ENCODE results near the gene LDLRAD4. TPM values are rescaled to one million over a fixed set of nuclear protein-coding genes. Genes with fewer than 3 reads are reported as not detected.

Gene LDLRAD4
- 1.4 to 2.5 TPM (median 1.7 TPM) in 5 replicates for total RNA-seq (2022; extraction: Qiagen RNA extraction)

GRCh38 chr18:13218368-13218991 lies at the start of gene LDLRAD4:
Gene LDLRAD4, plus strand, starts transcription at chr18:13218760.

Other genes with a start within 250 kb of the LDLRAD4 start
- 7.4 to 10.2 TPM (median 8.0 TPM) in 5 replicates for gene CEP192, start 227.4 kb upstream of the LDLRAD4 start, total RNA-seq (2022; extraction: Qiagen RNA extraction)